Fibroblast of the aortic adventitia (primary cell): ENCODE results near the gene PCAT7. TPM values are rescaled to one million over a fixed set of nuclear protein-coding genes. Genes with fewer than 3 reads are reported as not detected.
"Not testable (repeated sequence)": the region's sequence is repeated elsewhere in the genome, so short reads cannot be mapped to it uniquely, and the experiment has no call there.

ENCODE experiments used
- DNase-seq: peaks from one replicate; pipeline ENCODE4 v3.0.0-alpha.2; 2010; ENCODE audit warnings: low read depth
- H3K4me3 ChIP-seq: 2 replicates; pipeline ENCODE4 v1.5.1; 2011; ENCODE audit warnings: low read depth, mild to moderate bottlenecking, control low read depth, low read length, moderate library complexity
- total RNA-seq: library from RNA; depleted of rRNA; stranded (reverse); fragments of >200 nt; gene quantifications from 2 replicates; pipeline ENCODE4 v1.2.3, GENCODE V29; 2012; ENCODE audit warnings: low replicate concordance
- TF ChIP-seq, protein P1 (sequence below): IDR thresholded peaks from 2 replicates; pipeline ENCODE4 v1.5.1; 2011; ENCODE audit warnings: mild to moderate bottlenecking, low read length, control low read depth, inconsistent platforms; ENCODE audit not compliant: insufficient read depth

PCAT7 gene
- 0.09 TPM in 1 of 2 replicates, not detected in the other for total RNA-seq

DNA sequence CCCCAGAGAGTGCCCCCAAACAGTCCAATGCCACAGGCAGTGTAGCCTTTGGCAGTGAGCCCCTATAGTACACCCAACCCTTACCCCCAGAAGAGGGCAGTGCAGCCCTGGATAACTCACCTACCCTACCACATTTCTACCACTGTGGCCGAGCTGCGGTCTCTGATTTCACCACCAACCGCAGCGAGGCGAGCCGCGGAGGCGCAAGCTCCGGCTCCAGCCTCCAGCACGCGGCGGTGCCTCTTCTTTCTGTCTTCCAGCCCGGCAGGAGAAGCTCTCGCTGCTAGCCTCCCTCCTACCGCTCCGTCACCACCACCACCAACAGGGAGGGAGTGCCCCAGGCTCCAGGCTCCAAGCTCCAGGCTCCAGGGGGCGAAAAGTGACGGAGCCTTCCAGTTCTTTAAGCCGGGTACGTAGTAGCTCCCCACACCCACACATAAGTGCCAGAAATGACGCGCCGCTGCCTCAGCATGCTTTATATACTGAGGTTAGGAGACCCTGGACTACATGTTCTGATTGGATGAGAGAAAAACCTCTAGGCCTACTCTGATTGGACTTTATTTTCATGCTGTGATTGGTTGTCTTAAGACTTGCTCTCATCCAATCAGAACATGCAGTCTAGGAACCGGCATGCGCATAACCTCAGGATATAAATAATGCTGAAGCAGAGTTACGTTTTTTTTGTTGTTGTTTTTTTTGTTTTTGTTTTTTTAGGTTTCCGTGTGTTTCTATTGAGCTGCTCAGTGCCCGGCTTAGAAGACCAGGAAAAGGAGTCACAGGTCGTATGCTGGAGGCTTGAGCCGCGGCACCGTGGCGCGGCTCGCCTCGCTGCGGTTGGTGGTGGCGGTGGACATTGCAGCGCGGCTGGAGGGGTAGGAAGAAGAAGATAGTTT is at the start of gene PCAT7:
PCAT7 (plus strand) TSS at position 645 of the 893 bp plus-strand sequence.
- peak; percentile 32 for DNase-seq
- TF ChIP-seq, protein P1, sequence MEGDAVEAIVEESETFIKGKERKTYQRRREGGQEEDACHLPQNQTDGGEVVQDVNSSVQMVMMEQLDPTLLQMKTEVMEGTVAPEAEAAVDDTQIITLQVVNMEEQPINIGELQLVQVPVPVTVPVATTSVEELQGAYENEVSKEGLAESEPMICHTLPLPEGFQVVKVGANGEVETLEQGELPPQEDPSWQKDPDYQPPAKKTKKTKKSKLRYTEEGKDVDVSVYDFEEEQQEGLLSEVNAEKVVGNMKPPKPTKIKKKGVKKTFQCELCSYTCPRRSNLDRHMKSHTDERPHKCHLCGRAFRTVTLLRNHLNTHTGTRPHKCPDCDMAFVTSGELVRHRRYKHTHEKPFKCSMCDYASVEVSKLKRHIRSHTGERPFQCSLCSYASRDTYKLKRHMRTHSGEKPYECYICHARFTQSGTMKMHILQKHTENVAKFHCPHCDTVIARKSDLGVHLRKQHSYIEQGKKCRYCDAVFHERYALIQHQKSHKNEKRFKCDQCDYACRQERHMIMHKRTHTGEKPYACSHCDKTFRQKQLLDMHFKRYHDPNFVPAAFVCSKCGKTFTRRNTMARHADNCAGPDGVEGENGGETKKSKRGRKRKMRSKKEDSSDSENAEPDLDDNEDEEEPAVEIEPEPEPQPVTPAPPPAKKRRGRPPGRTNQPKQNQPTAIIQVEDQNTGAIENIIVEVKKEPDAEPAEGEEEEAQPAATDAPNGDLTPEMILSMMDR: peak; percentile 44
- H3K4me3 ChIP-seq: no peak within 1 kb of the TSS

DNA sequence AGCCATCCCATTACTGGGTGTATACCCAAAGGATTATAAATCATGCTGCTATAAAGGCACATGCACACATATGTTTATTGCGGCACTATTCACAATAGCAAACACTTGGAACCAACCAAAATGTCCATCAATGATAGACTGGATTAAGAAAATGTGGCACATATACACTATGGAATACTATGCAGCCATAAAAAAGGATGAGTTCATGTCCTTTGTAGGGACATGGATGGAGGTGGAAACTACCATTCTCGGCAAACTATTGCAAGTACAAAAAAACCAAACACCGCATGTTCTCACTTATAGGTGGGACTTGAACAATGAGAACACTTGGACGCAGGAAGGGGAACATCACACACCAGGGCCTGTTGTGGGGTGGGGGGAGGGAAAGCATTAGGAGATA is 48.5 kb upstream of the PCAT7 start:
- not testable (repeated sequence) for DNase-seq, H3K4me3 ChIP-seq

DNA sequence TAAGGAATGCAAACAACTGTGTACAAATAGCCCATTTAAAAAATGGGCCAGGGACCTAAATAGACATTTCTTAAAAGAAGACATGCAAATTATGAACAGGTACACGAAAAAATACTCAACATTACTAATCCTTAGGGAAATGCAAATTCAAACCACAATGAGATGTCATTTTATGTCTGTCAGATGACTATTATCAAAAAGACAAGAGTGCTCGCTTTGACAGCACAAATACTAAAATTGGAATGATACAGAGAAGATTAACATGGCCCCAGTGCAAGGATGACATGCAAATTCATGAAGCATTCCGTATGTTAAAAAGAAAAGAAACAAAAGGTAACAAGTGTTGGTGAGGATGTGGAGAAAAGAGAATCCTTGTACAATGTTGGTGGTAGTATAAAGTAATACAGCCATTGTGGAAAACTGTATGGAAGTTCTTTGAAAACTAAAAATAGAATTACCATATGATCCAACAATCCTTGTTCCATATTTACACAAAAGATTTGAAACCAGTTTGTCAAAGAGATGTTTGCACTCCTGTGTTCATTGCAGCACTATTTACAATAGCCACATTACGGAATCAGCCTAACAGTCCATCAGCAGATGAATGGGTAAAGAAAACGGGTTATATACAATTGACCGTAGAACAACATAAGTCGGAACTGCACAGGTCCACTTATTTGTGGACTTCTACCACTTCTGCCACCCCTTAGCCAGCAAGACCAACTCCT is 47.2 kb upstream of the PCAT7 start:
- TF ChIP-seq, protein P1: no peak
- no peak for DNase-seq
- no peak overlapping the region for H3K4me3 ChIP-seq

DNA sequence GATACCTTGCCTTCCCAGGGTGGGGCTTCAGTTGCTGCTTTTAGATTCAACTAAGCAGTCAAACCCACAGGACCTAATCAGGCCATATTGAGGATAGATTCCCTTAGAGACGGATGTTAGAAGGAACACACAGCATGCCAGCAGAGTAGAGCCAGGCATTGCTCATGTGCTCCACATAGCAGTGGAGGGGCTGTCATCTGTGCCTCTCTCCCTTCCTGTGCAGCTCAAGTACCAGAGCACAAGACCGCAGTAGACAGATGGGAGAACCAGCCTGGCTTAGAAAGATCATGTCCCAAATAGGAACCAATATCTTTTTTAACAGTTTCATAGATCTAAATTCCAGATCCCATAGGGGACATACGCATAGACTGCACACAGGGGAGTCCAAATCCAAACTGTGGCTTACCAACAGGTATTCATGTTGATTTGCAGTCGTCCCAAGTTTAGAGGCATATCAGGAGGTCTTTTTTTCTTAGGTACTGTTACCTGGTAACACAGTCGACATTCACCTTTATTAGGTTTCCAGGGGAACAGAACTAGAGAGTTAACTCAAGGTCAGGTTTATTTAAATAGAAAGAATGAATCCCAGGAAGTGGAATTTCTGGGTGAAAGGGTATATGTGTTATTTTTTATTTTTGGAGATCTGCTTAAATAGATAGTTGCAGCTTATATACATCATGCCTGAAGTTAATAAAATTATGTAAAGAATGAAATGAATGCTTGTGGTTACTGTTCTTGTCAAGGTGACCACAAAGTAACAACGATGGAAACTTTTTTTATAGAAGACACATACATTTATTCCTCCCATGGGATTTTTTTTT is 43.5 kb upstream of the PCAT7 start:
- no peak overlapping the region for H3K4me3 ChIP-seq
- DNase-seq: peak; percentile 17
- TF ChIP-seq, protein P1: no peak

DNA sequence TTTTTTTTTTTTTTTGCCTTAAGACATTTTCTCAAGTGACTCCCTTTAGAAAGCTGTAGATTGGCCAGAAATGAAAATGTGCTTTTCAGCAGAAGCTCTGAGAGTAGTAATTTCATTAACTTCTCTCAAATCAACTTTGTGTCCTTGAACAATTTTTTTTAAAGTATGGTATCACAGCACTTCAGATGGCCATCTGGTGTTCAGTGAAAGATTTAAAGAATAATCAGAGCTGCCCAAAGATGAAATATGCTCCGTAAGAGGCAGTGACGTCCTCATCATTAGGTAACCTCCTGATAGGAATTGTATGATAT is 43.0 kb upstream of the PCAT7 start:
- TF ChIP-seq, protein P1: no peak
- no peak for DNase-seq
- no peak overlapping the region for H3K4me3 ChIP-seq

DNA sequence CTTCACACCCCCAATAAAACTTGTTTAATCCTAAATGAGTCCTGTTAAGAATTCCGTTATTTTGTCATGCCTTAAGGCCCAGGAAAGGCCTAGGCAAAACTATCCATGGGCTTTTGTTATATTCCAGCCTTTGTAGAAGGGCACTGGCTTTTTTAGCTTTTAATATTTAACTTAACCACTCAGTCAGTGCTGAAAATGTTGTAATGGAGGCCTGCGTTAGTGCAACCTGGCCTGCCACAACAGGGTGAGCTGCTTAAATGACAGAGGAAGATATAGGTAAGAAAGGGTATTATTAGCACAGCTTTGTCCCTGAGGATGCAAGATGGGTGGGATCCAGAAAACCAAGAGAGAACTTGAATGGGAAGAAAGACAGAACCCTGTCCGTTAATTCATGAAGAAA is 40.2 kb upstream of the PCAT7 start:
- TF ChIP-seq, protein P1: no peak
- no peak overlapping the region for H3K4me3 ChIP-seq
- DNase-seq: no peak
